HUDEP-2 (cell line): ENCODE results near the gene HDGFL2.
A peak's percentile ranks its signal among the peaks of the same experiment; 100 is the strongest.

ENCODE experiments used
- DNase-seq, 76 experiments: peaks; one replicate each; lab custom pipeline; 2025; ENCODE audit not compliant: unreplicated experiment in 76 of 76; lab: John Stamatoyannopoulos, UW

Gene HDGFL2

DNA sequence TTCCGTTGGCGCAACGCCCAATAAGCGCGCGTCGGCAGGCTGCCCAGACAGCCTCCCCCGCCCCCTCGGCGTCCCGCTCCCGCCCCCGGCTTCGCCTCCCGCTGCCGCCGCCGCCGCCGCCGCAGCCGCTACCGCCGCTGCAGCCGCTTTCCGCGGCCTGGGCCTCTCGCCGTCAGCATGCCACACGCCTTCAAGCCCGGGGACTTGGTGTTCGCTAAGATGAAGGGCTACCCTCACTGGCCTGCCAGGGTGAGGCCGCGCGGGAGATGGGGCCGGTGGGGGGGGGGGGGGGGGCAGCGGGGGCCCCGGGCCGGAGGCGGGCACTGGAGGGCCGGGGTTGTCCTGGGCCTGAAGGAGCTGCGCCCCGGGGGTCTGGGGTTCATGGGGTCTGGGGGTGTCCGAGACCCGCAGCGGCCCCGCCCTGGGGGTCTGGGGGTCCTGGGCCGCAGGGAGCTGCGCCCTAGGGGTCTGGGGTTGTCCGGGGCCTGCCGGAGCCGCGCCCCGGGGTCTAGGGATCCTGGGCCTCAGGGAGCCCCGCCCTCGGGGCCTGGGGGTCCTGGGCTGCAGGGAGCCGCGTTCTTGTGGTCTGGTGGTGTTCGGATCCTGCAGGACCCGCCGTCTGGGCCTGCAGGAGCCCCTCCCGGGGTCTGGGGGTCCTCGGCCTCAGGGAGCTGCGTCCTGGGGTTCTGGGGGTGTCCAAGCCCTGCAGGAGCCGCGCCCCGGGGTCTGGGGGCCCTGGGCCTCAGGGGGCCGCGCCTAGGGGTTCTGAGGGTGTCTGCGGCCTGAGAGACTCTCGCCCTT is at the start of gene HDGFL2:
Gene HDGFL2 (plus strand): TSS at position 124 of the 801 bp plus-strand sequence. CDS start 54 bp downstream, at position 178.
- DNase-seq = peak in 1 of 76 experiments; percentile 65

- DNase-seq = no peak
Measured at GRCh38 chr19:4423416-4424126, 48.5 kb upstream of the HDGFL2 start.

DNA sequence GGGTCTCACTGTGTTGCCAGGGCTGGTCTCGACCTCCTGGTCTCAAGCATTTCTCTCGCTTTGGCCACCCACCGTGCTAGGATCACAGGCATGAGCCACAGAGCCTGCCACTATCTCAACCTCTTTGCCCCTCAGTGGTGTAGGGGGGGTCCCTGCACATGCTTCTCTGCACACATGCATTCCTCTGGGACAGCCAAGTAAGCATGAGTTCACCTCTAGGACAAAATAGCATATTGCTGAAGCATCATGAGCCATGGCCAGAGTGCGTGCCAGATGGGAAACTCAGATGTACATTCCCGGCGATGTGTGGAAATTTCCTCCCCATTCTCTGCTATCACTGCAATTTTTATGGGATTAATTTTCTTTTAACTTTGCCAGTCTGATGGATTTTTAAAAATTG is 46.6 kb upstream of the HDGFL2 start:
- DNase-seq = no peak

- no peak for DNase-seq
Measured at GRCh38 chr19:4428326-4428975, 43.6 kb upstream of the HDGFL2 start.

- DNase-seq = no peak
Measured at GRCh38 chr19:4429256-4429655, 42.8 kb upstream of the HDGFL2 start.

DNA sequence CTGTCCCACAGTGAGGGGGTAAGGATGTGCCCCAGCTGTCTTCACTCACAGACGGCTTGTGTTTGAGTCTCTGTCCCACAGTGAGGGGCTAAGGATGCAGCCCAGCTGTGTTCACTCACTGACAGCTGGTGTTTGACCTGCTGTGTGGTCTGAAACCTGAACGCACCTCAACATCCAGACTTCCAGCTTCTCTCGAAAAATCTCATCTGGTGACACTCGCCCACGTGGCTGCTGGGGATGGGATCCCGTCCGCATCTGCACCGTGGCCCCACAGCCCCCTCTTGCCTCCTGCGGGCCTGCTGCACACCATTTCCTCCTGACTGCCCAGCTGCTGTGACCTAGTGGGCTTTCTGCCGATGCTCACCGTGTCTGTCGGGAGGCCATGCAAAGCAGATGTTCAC is 42.3 kb upstream of the HDGFL2 start:
- no peak for DNase-seq

- no peak for DNase-seq
Measured at GRCh38 chr19:4430760-4431159, 41.3 kb upstream of the HDGFL2 start.

DNA sequence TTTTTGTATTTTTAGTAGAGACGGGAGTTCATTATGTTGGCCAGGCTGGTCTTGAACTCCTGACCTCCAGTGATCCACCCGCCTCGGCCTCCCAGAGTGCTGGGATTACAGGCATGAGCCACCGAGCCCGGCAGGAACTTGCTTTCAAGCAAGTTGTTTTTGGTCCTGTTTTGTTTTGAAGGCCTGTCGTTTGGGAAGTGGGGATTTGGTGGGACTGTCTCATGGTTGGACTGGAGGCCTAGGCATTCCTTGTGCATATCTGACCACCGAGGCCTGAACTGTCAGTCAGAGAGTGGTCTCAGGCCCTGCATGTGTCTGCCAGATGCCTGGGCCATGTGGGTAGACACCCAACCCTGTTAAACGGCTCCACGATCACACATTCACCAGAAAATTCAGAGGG is 40.8 kb upstream of the HDGFL2 start:
- no peak for DNase-seq

- no peak for DNase-seq
Measured at GRCh38 chr19:4431808-4432674, 40.1 kb upstream of the HDGFL2 start.

DNA sequence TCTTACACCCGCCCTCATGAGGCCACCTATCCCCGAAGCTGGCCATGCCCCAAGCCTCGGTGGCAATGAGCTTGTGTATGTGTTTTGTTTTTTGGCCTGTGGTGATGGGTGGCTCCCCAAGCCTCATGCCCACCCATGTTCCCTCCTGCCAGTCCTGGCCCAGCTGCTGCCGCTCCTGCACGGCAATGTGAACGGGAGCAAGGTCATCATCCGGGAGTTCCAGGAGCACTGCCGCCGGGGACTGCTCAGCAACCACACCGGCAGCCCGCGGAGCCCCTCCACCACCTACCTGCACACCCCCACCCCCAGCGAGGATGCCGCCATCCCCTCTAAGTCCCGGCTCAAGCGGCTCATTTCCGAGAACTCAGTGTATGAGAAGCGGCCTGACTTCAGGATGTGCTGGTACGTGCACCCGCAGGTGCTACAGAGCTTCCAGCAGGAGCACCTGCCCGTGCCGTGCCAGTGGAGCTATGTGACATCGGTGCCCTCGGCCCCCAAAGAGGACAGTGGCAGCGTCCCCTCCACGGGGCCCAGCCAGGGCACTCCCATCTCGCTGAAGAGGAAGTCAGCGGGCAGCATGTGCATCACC is 39.1 kb upstream of the HDGFL2 start:
- no peak for DNase-seq

DNA sequence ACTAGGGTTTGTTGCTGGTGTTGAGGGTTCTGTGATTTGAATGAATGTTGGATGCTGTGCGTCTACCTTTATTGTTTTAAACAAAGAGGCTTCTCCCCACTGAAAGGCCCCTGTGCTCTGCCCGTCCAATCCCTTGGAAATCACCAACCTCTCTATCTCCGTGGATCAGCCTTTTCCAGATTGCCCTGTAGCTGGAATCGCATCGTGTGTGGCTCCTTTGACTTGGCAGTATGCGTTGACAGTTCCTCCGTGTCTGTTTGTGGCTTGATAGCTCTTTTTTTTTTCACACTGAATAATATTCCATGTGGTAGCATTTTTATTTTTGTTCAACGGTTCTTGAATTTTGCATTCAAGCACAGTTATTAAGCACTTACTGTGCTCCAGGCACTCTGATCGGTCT is 37.7 kb upstream of the HDGFL2 start:
- DNase-seq = no peak

GRCh38 chr19:4436231-4436630 is 35.9 kb upstream of the HDGFL2 start:
- no peak for DNase-seq

- DNase-seq = no peak
Measured at GRCh38 chr19:4437103-4437502, 35.0 kb upstream of the HDGFL2 start.

GRCh38 chr19:4439243-4439642 is 32.9 kb upstream of the HDGFL2 start:
- no peak for DNase-seq

- no peak for DNase-seq
Measured at GRCh38 chr19:4441994-4442818, 29.9 kb upstream of the HDGFL2 start.

DNA sequence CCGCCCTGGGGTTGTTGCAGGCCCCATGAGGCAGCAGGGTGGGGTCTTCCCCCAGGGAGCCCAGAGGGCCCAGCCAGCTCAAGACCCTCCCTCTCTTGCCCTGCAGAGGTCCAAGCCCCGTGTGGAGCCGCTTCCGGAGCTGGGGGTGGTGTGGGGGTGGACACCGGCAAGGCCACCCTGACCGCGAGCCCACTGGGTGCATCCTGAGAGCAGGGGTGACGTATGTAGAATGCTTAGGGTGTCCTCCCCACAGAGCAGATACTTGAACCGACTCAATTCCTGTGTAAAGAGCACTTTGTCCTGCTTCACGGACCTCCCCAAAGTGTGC is 29.3 kb upstream of the HDGFL2 start:
- no peak for DNase-seq

- DNase-seq = no peak
Measured at GRCh38 chr19:4443188-4443587, 28.9 kb upstream of the HDGFL2 start.

DNA sequence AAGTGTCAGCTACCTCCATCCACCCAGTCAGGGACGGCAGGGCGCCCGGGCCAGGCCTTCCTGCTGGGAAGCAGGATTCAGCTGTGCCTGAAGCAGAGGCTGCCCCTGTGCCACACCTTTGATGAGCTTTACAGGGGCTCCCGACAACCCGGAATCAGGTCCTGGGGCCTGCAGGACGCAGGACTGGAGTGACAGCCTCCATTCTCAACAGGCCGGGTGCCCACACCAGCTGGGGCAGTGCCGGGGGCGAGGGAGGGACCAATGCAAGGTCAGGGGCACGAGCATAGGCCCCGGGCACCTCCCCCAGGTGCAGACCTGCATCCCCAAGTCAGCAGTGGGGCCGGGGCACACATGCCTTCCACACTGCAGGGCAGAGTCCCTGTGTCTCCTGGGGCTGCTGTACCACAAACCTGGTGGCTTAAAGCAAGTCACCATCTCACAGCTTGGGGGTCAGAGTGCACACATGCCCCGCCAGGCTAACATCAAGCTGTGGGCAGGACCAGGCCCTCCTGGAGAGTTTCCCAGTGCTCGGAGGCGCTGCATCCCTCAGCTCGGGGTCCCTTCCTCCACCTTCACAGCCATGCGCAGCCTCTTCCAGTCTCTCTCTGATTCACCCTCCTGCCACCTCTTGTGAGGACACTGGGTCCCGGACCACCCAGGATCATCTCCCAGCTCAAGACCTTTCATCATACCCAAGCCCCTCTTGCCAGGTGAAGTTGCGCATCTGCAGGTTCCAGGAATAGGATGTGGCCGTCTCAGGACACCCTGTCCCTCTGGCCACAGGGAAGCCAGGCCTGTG is 27.9 kb upstream of the HDGFL2 start:
- peak in 3 of 76 experiments; percentile 20 to 37 (median 20) for DNase-seq
